Measurements from ENCODE around the gene KLHDC7B. TPM values are rescaled to one million over a fixed set of nuclear protein-coding genes. Genes with fewer than 3 reads are reported as not detected.

The KLHDC7B gene
- total and polyA plus RNA-seq, 10 of the 15 experiments (the other 5 are each of a cell fraction or from before 2014, with no cell fraction given), result 0.05 to 2.2 (median 0.93) TPM; not detected in 2

DNA sequence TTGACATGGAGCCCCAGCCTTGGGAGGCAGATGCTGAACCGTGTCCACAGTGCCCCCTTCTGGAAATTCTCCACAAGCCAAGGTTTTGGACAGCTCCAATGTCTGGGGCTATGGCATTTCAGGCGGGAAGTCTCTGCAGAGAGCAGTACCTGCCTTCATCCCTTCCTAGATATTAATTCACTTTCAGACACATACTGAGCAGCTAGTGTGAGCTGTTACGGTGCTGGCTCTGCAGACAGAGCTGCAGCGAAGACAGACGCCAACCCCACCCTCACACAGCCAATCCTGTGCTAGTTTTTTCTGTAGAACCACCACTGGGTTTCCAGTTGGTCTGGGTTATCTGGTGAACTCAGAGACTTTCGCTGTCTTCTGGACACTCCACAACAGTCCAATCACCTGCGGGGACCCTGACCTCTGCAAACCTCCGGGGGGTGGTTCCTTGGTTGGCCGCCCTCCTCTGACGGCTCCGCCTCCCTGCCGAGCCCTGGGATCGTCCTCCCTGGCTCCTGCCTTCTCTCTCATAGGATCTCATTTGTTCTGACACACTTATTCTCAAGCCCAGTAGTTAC, 47.3 kb upstream of the KLHDC7B start:
- H4K20me1 ChIP-seq (ENCODE audit: control insufficient read depth, insufficient read depth), result no peaks in the 10 kb centered on the region
- no peak overlapping the region for H2AFZ ChIP-seq (ENCODE audit: control insufficient read depth, low read depth, low read length)
- H3K4me2 ChIP-seq (ENCODE audit: control insufficient read depth, insufficient read depth), result no peak overlapping the region
- ChIA-PET CTCF (interaction anchor here (0.7 to 4.8 kb wide), 28 partner anchors 10 to 259 kb away, joined by 3 to 29 read pairs (median 5); partner anchors contain the start of genes HDAC10, LMF2, MIOX and NCAPH2), SMC1A (ENCODE audit: uncharacterized antibody, unreplicated experiment) (interaction anchor here (0.9 to 2.1 kb wide), 6 partner anchors 9 to 259 kb away, joined by 3 to 8 read pairs (median 4); partner anchors contain the start of genes LMF2, NCAPH2 and TUBGCP6), RAD21 (ENCODE audit: unreplicated experiment) (interaction anchor here (0.8 to 3.0 kb wide), 8 partner anchors 9 to 257 kb away, joined by 3 to 16 read pairs (median 5); partner anchors contain the start of genes HDAC10, LMF2, NCAPH2 and SCO2), POLR2A (interaction anchor here (1.4 kb wide), 1 partner anchor 27 kb away, joined by 4 read pairs; the partner anchor contains the start of gene SCO2)
- peak; percentile 96 for ATAC-seq
- no peaks in the 10 kb centered on the region for H3K9me3 ChIP-seq (replicated peaks; ENCODE audit: control insufficient read depth, insufficient read depth, low read length)
- H3K4me3 ChIP-seq, result no peak overlapping the region
- no peak overlapping the region for H3K9ac ChIP-seq (ENCODE audit: control insufficient read depth, insufficient read depth, low read length)
- no peaks in the 10 kb centered on the region for H3K79me2 ChIP-seq (ENCODE audit: control insufficient read depth, insufficient read depth, low read length)
- H3K4me1 ChIP-seq (ENCODE audit: control insufficient read depth, insufficient read depth, low read length), result no peaks in the 10 kb centered on the region
- FAIRE-seq, result peak; percentile 38
- H3K36me3 ChIP-seq (ENCODE audit: control insufficient read depth in 2 of 2, insufficient read depth in 2 of 2, low read length in 1 of 2), result peaks cover 0 to under 1% of the 10 kb centered on the region in 2 experiments; a peak in 2 of 4 replicates
- DNase-seq (ENCODE audit: low read depth, low spot score), result no peak
- in situ Hi-C loops (cut with MboI) (loop anchor here (10.0 kb wide), 1 partner anchor 244 kb away; the partner anchor contains the start of gene HDAC10), intact Hi-C loops (cut with micrococcal nuclease; ENCODE audit: unreplicated experiment) (loop anchor here (2.0 to 5.0 kb wide), 2 partner anchors 42 to 246 kb away; partner anchors contain the start of gene HDAC10)
- WGBS (ENCODE audit: insufficient coverage, insufficient replicate concordance, low lambda C conversion rate, missing lambda C conversion rate), result 49% methylated on average over 13 of the region's 13 CpGs
- H3K27me3 ChIP-seq (replicated peaks in 1 of 2; ENCODE audit: control insufficient read depth in 2 of 2, insufficient read depth in 2 of 2, low read length in 1 of 2), result no peaks in the 10 kb centered on the region
- no peak overlapping the region for H3K27ac ChIP-seq (ENCODE audit: control insufficient read depth, insufficient read depth)
- no TSS peak for BruUV-seq (replicated peaks)
- TF ChIP-seq MTA2 (IDR thresholded peaks at IDR 0.05; ENCODE audit: low read depth) (no peak), BMI1 (IDR thresholded peaks at IDR 0.05; ENCODE audit: borderline replicate concordance) (no peak), ZNF687 (IDR thresholded peaks at IDR 0.05) (no peak), NR2C2 (IDR thresholded peaks at IDR 0.05; ENCODE audit: borderline replicate concordance, control insufficient read depth, insufficient read length, low read depth) (no peak), KLF5 (IDR thresholded peaks at IDR 0.05; ENCODE audit: partially characterized antibody) (no peak), IRF4 (IDR thresholded peaks at IDR 0.05; ENCODE audit: low read depth, low read length) (no peak), EZH2 (IDR thresholded peaks at IDR 0.05; ENCODE audit: borderline replicate concordance, control insufficient read depth, low read depth, low read length) (no peak), ETV6 (conservative IDR thresholded peaks at IDR 0.05 in 1 of 2, IDR thresholded peaks at IDR 0.05 in 1 of 2; ENCODE audit: borderline replicate concordance in 1 of 2, low read depth in 1 of 2) (no peak), GABPA (IDR thresholded peaks at IDR 0.05; ENCODE audit: low read depth) (no peak), YY1 (IDR thresholded peaks at IDR 0.05; ENCODE audit: low read depth, low read length) (0 out of 2 replicates have a peak, but pooled peaks have one; percentile 43), BCL3 (IDR thresholded peaks at IDR 0.05; ENCODE audit: borderline replicate concordance, insufficient read depth, low read depth, low read length, poor library complexity, severe bottlenecking) (no peak), NFYB (IDR thresholded peaks at IDR 0.05; ENCODE audit: insufficient read depth, low read depth, low read length) (no peak), EGR1 (IDR thresholded peaks at IDR 0.05; ENCODE audit: borderline replicate concordance in 1 of 2, low read depth in 2 of 2, low read length in 2 of 2) (no peak), RUNX3 (IDR thresholded peaks at IDR 0.05; ENCODE audit: low read length) (no peak), SMARCA5 (IDR thresholded peaks at IDR 0.05) (no peak)

Data from GM12878 (cell line).